ENCODE data around the gene LRRTM2.
"Not testable (repeated sequence)": the region's sequence is repeated elsewhere in the genome, so short reads cannot be mapped to it uniquely, and the experiment has no call there.

Gene LRRTM2

GRCh38 chr5:138878437-138879235 lies 3.5 kb upstream of the LRRTM2 start:
- DNase-seq: no peak

GRCh38 chr5:138876811-138877210 lies 1.7 kb upstream of the LRRTM2 start:
- DNase-seq: no peak

DNA sequence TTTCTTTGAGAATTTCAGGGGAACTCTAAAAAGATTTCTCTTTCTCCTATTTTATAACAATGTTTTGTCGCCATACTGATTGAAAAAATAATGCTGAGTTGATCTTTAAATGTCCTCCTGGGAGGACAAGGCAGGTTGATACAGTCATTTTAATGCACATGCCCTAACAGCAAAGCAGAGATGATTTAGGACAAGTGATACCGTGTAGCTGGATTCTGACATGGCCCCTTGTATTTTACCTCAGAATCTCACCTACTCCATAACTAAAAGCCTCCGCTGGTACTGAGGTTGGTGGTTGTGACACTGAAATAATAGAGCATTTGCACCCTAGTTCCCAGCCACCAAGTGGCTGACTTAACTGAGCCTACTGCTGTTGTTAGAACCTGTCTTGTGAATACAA lies 811 bp upstream of the LRRTM2 start:
- no peak for DNase-seq

DNA sequence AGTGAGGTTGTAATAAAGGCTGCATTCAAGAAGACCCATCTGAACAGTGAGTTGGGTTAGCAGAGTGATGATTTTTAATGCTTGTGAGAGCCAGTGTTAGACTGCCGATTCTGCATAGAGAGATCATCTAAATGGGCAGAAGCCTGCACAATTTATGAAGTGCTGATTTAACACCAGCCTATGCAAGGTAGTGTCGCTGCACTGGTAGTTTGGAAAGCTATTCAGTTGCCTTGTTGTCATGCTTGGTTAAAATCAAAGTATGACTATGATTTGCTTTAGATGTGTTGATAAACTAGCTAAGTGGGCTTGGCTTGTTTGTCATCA lies 379 bp upstream of the LRRTM2 start:
- DNase-seq: peak; percentile 49

DNA sequence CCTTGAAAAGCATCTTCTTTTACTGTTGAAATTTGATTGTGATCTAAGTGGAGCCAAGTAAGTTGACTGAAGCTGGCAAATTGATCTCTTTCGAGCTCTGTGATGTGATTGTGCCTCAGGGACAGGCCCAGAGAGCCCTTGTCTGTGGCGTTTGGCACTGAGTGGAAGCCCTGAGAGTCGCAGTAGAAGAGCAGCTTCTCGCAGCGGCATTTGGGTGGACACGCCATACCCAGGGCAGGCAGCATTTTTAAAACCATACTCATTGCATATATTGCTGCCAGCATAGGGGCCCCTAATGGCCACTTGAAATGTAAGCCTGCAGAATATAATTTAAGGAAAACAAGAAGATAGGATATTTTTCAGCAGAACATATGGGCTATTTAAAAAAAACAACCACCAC lies 894 bp downstream of the LRRTM2 start:
- DNase-seq: peak; percentile 23

DNA sequence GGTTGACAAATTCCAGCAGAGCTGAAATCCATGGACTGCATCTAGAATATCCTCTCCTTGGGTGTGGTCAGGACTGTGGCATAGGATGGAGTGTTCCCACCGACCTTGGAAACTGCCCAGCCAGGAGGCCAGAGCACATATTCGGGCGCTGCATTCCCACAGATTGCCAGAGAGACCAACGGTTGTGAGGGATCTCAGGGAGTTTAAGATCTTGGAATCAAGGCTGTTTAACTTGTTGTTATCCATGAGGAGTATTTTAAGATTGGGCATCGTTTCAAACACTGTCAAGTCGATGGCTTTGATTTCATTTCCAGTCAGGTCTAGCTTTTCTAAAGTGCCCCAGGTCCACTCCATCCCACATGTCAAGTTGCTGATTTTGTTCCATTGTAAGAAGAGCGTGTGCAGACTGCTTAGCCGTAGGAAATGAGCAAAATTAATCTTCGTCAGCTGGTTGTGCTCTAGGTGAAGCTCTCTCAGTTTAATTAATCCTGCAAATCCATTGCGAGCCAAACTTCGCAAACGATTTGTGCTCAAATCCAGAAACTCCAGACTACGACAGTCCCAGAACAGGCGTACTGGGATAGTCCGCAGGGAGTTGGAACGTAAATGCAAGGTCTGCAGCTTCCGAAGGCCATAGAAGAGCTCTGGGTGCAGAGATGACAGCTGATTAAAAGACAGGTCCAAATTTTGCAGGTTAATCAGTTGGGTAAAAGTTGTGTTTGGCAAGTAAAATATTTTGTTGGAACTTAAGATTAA lies 1.5 kb downstream of the LRRTM2 start:
- no peak for DNase-seq

DNA sequence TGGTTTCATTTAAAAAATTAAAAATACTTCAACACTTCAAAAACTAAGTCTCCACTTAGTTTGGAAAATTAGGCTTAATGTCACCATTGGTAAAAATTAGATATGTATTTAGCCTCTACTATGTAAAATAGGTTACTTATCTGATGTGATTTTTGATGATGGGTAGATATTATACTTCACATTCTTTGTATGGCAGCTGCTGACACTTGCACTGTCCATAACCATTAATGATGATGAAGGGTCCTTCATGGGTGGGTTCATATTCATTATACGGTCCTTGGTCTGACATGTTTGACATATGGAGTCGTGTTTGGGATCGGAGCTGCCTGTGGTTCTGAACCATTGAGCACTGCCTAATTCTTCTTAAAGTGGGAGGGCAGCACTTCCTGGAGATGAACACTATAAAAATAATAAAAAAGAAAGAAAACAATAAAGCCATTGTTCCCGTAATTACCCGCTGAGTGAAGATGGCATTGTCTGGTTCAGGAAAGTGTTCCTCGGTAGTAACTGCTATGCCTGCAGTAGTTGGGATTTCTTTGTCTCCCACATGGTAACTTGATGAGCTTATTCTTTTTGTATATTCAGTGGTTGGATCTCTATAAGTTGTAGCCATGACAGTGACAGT lies 2.2 kb downstream of the LRRTM2 start:
- DNase-seq: no peak

GRCh38 chr5:138870611-138871010 lies 4.5 kb downstream of the LRRTM2 start:
- no peak for DNase-seq

GRCh38 chr5:138869763-138870500 lies 5.2 kb downstream of the LRRTM2 start:
- no peak for DNase-seq

DNA sequence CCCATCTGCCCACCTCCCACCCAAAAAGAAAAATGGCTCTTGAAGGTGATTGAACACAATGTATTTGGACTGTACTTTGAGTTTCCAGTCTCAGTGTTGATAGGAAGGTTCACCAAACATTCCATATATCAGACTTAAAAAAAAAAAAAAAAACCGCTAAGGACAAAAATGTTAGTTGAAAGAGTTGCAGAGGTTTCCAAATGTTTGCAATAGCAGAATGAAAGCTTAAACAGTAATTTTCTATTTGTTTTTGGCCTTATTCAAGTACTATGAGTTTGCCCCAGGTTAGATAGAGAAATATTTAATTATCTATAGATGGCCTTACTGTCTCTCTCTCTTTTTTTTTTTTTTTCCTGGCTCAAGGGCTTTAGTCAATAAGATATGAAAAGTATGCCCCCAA lies 6.1 kb downstream of the LRRTM2 start:
- DNase-seq: no peak

GRCh38 chr5:138867011-138867410 lies 8.1 kb downstream of the LRRTM2 start:
- DNase-seq: no peak

GRCh38 chr5:138853132-138853531 lies 22.0 kb downstream of the LRRTM2 start:
- no peak for DNase-seq

DNA sequence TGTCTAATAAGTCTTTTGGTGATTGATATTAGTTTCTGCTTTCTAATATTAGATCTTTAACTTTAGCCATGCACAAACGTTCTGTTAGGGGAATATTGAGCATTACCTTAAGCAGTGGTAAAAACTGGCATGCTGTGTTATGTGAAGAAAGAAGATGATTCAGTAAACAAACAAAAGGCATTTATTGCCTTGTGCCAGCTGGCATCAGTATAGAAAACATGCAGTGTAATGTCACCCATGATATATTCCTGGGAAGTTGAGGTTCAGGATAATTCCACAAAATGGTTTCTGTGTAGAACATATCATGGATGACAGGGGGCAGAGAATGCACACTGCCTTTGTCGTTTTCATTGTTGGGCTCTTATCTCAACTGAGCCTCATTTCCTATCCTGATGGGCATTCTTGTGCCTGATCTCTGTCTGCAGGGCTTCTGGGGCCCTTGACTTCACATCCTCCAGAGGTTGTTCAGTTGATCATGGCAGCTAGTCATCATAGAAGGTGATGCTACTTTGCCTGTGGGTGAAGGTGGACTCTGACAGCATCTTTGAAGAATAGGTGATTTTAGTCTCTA lies 24.2 kb downstream of the LRRTM2 start:
- DNase-seq: no peak

- DNase-seq: no peak
Observed at GRCh38 chr5:138849882-138850281, 25.3 kb downstream of the LRRTM2 start.

GRCh38 chr5:138849439-138849838 lies 25.7 kb downstream of the LRRTM2 start:
- no peak for DNase-seq

GRCh38 chr5:138844812-138845513 lies 30.2 kb downstream of the LRRTM2 start:
- DNase-seq: no peak

GRCh38 chr5:138844125-138844461 lies 31.0 kb downstream of the LRRTM2 start:
- DNase-seq: no peak

DNA sequence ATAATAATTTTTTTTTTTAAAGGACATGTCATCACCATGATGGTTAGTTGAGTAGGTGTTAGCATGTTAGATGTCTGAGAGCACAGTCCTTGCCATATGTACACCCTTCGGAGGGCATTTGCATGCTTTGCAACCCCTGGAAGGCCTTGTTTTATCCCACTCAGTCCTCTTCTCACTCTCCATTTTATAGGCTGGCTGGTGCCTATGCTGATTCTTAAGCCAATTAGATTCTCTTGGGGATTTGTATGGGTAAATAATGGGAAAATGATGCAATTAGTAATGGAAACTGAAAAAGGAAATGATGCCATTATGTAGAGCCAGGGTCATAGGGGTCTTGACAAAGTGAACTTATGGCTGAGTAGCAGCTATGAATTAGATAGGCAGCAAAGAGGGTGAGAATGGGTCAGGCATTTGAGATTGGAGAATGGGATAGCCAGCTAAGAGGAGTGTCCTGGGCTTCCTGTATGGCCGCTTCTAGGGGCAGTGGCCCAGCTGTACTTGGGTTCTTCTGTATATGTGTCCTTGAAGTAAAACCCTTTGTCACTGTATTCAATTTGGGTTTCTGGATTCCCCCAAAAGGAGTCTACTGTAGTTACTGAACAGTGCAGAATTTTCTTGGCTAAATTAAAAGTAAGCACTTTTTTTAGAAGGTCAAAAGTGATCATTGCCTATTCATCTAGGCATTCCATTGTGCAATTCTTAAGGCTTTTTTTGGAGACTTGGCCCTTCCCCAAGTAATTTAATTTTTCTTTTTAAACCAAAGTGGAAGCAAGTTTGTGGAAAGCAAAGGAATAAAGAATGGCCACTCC lies 31.6 kb downstream of the LRRTM2 start:
- DNase-seq: no peak

DNA sequence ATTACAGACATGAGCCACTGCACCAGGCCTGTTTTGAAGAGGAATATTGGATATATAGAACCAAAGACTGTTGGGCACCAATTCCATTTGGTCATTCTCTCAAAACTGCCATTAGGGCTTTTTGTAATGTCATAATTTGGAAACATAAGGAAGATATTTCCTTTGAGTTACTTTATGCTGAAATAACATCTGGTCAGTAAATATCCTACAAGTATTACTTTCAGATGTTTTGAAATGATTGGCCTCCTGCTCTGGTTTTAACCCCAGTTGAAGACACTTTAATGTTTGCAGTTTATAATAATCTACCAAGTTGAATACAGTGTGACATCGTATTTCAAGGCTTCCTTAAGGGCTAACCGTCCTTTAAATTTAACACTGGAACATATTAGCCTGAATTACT lies 33.6 kb downstream of the LRRTM2 start:
- no peak for DNase-seq

- no peak for DNase-seq
Observed at GRCh38 chr5:138840103-138840502, 35.0 kb downstream of the LRRTM2 start.

DNA sequence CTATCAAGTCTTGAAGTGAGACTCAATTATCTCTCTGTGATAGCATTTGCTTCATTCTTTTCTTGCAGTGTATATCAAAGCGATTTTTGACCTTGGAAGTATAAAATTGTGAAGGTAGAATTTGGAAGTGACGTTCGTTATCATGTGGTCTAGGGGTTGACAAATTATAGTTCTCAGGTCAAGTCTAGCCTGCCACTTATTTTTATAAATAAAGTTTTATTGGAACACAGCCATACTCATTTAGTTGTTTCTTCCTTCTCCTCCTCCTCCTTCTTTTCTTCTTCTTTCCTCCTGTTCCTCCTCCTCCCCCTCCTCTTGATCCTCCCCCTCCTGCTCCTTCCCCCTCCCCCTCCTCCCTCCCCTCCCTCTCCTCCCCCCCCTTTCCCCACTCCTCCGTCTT lies 38.0 kb downstream of the LRRTM2 start:
- DNase-seq: no peak

DNA sequence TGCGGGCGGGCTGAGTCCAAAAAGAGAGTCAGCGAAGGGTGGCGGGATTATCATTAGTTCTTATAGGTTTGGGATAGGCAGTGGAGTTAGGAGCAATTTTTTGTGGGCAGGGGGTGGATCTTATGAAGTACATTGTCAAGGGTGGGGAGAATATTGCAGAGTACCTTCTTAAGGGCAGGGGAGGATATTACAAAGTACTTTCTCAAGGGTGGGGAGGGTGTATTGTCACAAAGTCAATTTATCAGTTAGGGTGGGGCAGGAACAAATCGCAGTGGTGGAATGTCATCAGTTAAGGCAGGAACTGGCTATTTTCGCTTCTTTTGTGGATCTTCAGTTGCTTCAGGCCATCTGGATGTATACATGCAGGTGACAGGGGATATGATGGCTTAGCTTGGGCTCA lies 40.3 kb downstream of the LRRTM2 start:
- DNase-seq: not testable (repeated sequence)

All from DMS79 treated with DMSO at 0.1 percent for 48 hours (cell line).